HG02943 (cell line): ENCODE data around the gene TIAM1.

ENCODE experiments used
- ATAC-seq: cut with Tn5 transposase; IDR thresholded peaks from one replicate; pipeline ENCODE4 v1.9.1; 2021; ENCODE audit warnings: mild to moderate bottlenecking, low read depth, moderate library complexity; ENCODE audit not compliant: unreplicated experiment

TIAM1 gene

DNA sequence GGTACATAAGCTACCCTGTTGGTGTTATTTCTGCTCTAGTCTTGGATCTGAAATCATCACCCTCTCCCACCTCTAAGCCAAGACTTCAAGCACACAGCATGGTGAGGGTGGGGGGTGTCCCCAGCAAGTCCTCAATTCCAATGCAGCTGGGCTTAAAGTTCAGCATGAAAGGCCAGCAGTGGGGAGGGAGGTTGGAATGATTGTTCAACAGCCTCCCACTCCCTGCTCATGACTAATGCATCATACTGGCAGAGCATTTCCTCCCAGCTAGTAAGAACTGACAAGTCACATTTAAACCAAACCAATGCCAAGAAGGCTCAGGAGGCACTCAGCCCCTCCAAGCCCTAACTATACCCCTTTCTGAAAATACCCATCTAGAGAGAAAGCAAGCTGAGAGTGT lies 50.1 kb downstream of the TIAM1 start:
- ATAC-seq = no peak

DNA sequence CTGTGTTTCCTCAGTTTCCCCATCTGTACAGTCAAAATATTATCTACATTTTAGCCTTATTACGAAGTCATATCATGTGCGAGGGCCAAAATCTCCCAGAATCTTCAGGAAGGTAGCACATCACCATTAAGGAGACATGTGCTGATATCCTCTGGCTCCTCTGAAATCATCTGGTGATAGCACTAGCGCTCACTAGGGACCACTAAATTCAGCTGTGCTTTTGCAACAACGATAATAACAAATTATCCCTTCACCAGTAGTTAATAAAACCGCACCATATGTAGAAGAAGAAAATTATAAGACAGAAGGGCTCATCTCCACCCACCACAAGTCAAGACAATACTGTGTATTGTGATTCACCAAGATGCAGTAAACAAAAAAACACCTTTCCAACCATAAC lies 53.3 kb downstream of the TIAM1 start:
- no peak for ATAC-seq

DNA sequence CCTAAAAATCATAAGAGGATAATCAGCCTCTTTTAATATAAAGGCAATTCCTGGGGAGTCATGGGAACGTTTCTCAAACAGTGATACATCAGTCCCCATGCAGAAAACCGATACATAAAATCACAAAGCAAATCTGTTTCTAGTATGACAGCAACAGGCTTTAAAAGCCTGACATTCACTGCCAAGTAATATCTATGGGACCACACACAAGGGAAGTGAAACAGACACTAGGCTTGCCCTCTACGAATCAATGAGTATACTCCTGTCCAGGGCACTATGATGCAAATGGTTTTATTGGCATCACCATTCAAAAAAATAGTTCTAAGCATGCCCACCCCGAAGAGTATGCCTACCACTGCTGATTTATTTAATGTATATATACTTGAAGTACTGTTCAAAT lies 54.4 kb downstream of the TIAM1 start:
- ATAC-seq = no peak

DNA sequence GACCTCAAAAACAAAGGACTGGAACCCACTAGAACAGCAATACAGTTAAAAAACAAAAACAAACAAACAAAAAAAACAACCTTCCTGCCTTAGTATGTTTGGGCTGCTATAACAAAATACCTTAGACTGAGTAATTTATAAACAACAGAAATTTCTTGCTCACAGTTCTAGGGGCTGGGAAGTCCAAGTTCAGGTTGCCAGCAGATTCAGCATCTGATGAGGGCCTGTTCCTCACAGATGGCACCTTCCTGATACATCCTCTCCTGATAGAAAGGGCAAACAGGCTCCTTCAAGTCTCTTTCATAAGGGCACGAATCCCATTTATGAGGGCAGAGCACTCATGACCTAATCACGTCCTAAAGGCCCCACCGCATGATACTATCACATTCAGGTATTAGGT lies 55.9 kb downstream of the TIAM1 start:
- no peak for ATAC-seq

DNA sequence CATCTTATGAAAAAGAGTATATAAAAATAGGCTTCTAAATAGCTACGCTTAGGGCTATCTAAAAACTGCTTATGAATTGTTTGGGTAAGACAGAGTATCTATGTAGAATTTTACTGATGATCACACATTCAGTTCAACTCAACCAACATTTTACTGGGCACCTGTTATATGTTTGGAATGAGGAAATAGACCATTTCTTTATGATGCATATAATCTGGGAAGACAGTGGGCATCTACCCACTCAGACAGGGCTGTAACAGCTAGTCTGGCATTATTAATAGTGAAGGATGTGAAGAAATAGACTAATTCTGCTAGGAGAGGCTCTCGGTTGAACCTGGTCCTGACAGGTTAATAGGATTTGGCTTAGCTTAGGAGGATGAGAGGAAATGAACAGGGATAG lies 56.9 kb downstream of the TIAM1 start:
- no peak for ATAC-seq

- ATAC-seq = no peak
Measured at GRCh38 chr21:31286621-31287020, 57.4 kb downstream of the TIAM1 start.

- no peak for ATAC-seq
Measured at GRCh38 chr21:31284797-31285397, 59.2 kb downstream of the TIAM1 start.

GRCh38 chr21:31283025-31283424 lies 61.0 kb downstream of the TIAM1 start:
- ATAC-seq = no peak

DNA sequence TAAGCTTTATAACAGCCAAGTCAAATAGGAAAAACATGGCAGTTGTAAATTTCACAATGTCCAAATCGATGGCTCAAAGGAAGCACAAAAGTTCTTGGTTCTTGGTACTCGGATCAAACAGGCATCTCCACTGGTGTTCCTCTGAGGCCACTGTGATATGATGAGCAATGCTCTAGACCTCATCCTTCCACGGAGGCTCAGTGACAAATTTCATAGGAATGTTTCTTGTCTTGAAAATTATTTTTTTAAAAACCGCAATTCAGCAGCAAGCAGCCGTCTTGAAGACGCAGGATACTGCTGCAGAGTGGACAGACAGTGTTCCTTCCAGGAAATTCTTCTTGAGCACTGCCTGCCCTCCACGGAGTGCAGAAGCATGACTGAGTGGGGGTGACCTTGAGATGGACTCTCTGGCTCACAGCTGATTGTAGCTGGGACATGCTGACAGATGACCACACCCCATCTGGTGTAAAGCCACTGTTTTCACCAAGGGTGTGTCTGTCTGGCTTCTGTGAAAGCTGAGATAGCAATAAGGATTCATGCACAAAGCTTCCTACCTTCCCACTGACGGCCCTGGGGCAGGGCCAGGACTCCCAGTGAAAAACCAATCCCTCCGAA lies 61.9 kb downstream of the TIAM1 start:
- ATAC-seq = no peak

DNA sequence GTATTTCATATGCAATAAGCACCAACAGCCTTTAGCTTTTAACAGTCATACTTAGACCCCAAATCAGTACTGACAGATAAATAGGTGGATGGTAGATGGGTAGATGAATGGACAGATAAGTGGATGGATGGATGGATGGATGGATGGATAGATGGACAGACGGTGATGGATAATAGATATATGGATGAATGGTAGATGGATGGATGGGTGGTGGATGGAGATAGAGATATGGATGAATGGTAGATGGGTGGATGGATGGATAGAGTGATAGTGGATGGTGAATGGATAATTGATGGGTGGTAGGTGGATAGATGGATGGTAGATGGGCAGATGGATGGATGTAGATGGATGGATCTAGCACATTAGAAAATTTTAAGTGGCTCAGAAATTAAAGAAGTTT lies 62.5 kb downstream of the TIAM1 start:
- ATAC-seq = no peak

DNA sequence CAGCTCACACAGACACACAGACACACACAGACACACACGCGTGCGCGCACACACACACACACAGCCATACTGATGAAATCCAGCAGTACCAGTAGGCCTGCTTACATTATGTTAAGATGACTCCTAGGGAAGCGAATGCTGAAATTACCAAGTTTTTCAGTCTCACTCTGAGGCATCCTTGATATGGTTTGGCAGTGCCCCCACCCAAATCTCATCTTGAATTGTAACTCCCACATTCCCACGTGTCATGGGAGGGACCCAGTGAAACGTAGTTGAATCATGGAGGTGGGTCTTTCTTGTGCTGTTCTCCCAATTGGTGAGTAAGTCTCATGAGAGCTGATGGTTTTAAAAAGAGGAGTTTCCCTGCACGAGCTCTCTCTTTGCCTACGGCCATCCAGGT lies 64.1 kb downstream of the TIAM1 start:
- no peak for ATAC-seq

DNA sequence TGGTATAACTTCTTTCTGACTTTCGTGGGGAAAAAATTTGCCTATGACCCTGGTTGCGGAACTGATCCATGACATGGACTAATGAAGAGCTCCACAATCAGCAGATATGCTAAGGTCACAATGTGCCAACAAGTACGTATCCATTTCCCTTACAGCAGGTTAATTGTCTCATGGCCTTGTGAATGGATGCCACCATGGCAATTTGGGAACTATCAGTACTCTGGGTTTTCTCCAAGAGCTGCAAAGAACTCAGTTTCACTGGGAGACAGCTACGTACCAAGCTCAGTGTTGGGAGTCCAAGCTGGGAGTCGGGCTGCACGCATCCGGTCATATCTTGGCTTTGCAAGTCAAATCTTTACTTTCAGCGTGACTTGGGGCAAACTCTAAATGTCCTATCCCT lies 64.8 kb downstream of the TIAM1 start:
- ATAC-seq = no peak

DNA sequence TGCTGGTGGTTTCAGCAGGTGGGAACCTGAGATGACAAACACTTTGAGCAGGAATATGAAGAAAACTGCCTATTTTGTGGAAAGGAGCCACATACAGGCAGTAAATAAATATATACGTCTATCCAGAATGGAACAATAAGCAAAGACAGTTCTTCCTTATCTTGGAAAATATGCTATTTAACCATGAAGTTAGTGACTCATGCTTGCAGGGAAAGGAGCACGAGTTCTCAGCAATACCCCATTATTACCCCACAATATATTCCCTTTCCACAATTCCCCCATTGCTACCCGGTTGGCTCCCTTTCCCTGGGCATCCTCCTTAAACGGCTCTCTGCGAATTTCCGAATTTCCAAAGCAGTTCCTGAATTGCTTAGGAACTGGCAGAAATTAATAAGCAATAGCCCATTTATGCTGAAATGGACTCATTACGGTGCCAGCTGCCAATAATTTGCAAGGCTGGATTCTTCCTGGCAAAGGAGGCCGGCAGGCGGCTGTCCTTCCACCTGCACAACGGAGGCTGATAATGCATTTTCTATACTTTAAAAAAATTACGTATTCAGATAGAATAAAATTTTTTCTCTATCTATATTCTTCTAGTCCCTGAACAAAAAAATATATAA lies 65.4 kb downstream of the TIAM1 start:
- ATAC-seq = no peak

GRCh38 chr21:31276663-31277062 lies 67.4 kb downstream of the TIAM1 start:
- no peak for ATAC-seq

DNA sequence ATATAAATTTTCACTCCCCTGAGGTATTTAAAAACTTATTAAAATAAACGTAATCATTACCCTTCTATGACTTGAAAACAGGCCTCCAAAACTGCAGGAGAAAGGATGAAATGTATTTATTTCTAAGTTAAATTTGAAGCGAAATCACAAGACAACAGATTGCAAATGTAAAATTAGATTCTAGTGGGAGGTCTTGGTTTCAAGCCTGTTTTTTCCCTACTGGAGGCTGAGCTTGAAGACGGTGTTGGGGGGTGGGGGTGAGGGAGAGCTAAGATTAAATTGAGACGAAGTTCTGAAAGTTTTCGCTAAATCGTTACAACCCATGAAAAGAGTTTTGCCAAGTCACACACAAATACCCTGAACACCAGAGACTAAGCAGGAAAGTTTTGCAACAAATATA lies 68.2 kb downstream of the TIAM1 start:
- ATAC-seq = no peak

- ATAC-seq = no peak
Measured at GRCh38 chr21:31273278-31273677, 70.8 kb downstream of the TIAM1 start.

- no peak for ATAC-seq
Measured at GRCh38 chr21:31268090-31268489, 76.0 kb downstream of the TIAM1 start.

GRCh38 chr21:31267644-31268043 lies 76.4 kb downstream of the TIAM1 start:
- no peak for ATAC-seq

- no peak for ATAC-seq
Measured at GRCh38 chr21:31266241-31266640, 77.8 kb downstream of the TIAM1 start.

- ATAC-seq = no peak
Measured at GRCh38 chr21:31265366-31266013, 78.6 kb downstream of the TIAM1 start.

DNA sequence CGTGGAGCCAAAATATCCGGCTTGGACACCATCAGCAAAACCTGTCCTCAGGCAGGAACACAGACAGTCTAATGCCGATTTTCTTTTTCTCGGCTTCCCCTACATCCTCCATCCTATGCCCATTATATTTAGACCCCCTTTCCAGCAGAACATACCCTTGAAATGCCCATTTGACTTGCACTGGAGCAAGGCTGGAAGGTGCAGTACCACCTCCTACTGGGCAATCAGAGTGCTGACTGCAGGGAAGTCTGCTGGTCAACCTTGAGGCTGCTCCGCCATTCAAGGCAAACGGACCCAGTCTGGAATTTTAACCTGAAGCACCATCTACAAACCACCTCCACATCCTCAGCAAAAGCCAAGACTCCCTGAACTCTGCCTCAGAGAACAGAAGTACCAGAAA lies 79.5 kb downstream of the TIAM1 start:
- no peak for ATAC-seq

GRCh38 chr21:31262728-31263127 lies 81.3 kb downstream of the TIAM1 start:
- ATAC-seq = no peak
